ENCODE data around the gene ANKIB1.

DNA sequence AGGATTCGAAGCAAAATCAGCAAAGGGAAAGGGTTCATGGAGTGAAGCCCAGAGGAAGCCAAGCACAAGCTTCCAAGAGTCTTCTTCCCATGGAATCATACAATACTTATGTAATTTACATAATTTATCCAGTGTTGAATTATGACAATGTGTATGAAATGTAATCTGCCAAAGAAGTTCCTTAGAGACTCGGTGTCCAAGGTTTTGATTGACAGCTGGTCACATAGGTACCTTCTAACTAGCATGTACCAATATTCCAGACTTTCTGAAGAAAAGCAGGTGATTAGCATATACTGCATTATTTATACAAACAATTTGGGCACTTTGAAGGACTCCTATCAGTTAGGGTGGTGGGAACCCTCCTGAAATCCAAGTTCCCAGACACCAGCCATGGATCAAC, 35.3 kb downstream of the ANKIB1 start:
- TF ChIP-seq EP300 (IDR thresholded peaks at IDR 0.05): no peak
- no peak for TF ChIP-seq POLR2A (IDR thresholded peaks at IDR 0.05)
- TF ChIP-seq, protein P1, sequence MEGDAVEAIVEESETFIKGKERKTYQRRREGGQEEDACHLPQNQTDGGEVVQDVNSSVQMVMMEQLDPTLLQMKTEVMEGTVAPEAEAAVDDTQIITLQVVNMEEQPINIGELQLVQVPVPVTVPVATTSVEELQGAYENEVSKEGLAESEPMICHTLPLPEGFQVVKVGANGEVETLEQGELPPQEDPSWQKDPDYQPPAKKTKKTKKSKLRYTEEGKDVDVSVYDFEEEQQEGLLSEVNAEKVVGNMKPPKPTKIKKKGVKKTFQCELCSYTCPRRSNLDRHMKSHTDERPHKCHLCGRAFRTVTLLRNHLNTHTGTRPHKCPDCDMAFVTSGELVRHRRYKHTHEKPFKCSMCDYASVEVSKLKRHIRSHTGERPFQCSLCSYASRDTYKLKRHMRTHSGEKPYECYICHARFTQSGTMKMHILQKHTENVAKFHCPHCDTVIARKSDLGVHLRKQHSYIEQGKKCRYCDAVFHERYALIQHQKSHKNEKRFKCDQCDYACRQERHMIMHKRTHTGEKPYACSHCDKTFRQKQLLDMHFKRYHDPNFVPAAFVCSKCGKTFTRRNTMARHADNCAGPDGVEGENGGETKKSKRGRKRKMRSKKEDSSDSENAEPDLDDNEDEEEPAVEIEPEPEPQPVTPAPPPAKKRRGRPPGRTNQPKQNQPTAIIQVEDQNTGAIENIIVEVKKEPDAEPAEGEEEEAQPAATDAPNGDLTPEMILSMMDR (IDR thresholded peaks at IDR 0.05): no peak

Data from tibial nerve (tissue), 4 donors.